Body of pancreas (tissue), 4 donors: Measurements from ENCODE around the gene CERS3. TPM values are rescaled to one million over a fixed set of nuclear protein-coding genes. Genes with fewer than 3 reads are reported as not detected.

Experiments used
- ATAC-seq: fragments of 150-250 bp; one replicate; pipeline ENCODE4 v1.9.1; 2016
- DNase-seq, 4 donors: peaks; one replicate each; pipeline ENCODE4 v3.0.0-alpha.2; 2019
- H3K27ac ChIP-seq, 4 donors: fragments of 200-600 bp; sonication (generic); 1 replicate in 3 of 4; 2 replicates in 1 of 4; pipeline versions ENCODE4 v1.5.1 to v1.6.1; 2016 to 2019; ENCODE audit warnings: mild to moderate bottlenecking in 1 of 4, mixed read lengths in 1 of 4, moderate library complexity in 1 of 4
- H3K27me3 ChIP-seq, 2 donors: fragments of 200-600 bp; sonication (generic); one replicate each; pipeline ENCODE4 v1.6.0; 2016; ENCODE audit warnings: mild to moderate bottlenecking in 1 of 2
- H3K36me3 ChIP-seq, 2 donors: fragments of 200-600 bp; sonication (generic); replicated peaks in 1 of 2; 2 replicates each; pipeline ENCODE4 v1.5.1; 2016; ENCODE audit warnings: low read depth in 2 of 2; ENCODE audit not compliant: insufficient read depth in 1 of 2
- H3K4me1 ChIP-seq: fragments of 200-600 bp; sonication (generic); one replicate; pipeline ENCODE4 v1.6.0; 2016
- H3K4me3 ChIP-seq, 2 donors: fragments of 200-600 bp; sonication (generic); 1 replicate in 1 of 2; 2 replicates in 1 of 2; pipeline ENCODE4 v1.5.1; 2016 to 2019
- H3K9me3 ChIP-seq, 3 donors: fragments of 200-600 bp; sonication (generic); 1 replicate in 2 of 3; 2 replicates in 1 of 3; pipeline ENCODE4 v1.5.1; 2016
- POLR2A ChIP-seq, 3 donors: fragments of 450-650 bp; IDR thresholded peaks; one replicate each; pipeline ENCODE4 v1.6.1; 2016; ENCODE audit warnings: antibody characterized with exemption in 3 of 3, mild to moderate bottlenecking in 2 of 3
- WGBS, 2 donors: methylation state at CpG; one replicate each; pipeline ENCODE4 v1.1.5; 2017; 5-methylcytosine and 5-hydroxymethylcytosine counted together
- intact Hi-C: fragments of 100-400 bp; cut with DNase I; formaldehyde crosslinking; loops from one replicate; pipeline ENCODE4 v1.15.1; 2023
- small RNA-seq: library from RNA; depleted of rRNA; stranded (forward); fragments of <200 nt; gene quantifications from one replicate; pipeline ENCODE3, GENCODE V24; 2016
- total RNA-seq, 2 donors: library from RNA; depleted of rRNA; stranded (reverse); fragments of >200 nt; gene quantifications; one replicate each; pipeline ENCODE4 v1.1.0, GENCODE V29; 2016
- TF ChIP-seq, protein P1 (sequence below), 7 experiments: fragments of 450-650 bp in 4 of 7; fragments of 200-600 bp in 3 of 7; sonication (generic) in 3 of 7; IDR thresholded peaks; one replicate each; pipeline ENCODE4 v1.5.1; 2016 to 2019; ENCODE audit warnings: antibody characterized with exemption in 7 of 7

The CERS3 gene
- total RNA-seq, 2 donors from 2014 or later: 0.33 TPM; not detected in 1

GRCh38 chr15:100372739-100373119 is 156.0 kb downstream of the CERS3 start:
- TF ChIP-seq POLR2A (IDR thresholded peaks at IDR 0.05): peak in 2 of 3 donors; percentile 21 to 49
- TF ChIP-seq, protein P1, sequence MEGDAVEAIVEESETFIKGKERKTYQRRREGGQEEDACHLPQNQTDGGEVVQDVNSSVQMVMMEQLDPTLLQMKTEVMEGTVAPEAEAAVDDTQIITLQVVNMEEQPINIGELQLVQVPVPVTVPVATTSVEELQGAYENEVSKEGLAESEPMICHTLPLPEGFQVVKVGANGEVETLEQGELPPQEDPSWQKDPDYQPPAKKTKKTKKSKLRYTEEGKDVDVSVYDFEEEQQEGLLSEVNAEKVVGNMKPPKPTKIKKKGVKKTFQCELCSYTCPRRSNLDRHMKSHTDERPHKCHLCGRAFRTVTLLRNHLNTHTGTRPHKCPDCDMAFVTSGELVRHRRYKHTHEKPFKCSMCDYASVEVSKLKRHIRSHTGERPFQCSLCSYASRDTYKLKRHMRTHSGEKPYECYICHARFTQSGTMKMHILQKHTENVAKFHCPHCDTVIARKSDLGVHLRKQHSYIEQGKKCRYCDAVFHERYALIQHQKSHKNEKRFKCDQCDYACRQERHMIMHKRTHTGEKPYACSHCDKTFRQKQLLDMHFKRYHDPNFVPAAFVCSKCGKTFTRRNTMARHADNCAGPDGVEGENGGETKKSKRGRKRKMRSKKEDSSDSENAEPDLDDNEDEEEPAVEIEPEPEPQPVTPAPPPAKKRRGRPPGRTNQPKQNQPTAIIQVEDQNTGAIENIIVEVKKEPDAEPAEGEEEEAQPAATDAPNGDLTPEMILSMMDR (IDR thresholded peaks at IDR 0.05): no peak
- 17 to 36% methylated on average over 9 of the region's 9 CpGs for WGBS, 2 donors
- H3K9me3 ChIP-seq: no peaks in the 10 kb centered on the region
- H3K4me1 ChIP-seq: no peaks in the 10 kb centered on the region
- no peak overlapping the region for H3K4me3 ChIP-seq
- H3K27me3 ChIP-seq: peaks cover 0 to 5% of the 10 kb centered on the region in 2 donors
- intact Hi-C loops: no loop called here
- H3K27ac ChIP-seq: peak overlapping the region; percentile 15 to 67 (median 46)
- no peaks in the 10 kb centered on the region for H3K36me3 ChIP-seq
- ATAC-seq: peak; percentile 74
- DNase-seq: peak in 3 of 4 donors; percentile 19 to 36 (median 31)

GRCh38 chr15:100355342-100355741 is 173.4 kb downstream of the CERS3 start:
- WGBS, 2 donors: 42 to 64% methylated on average over 2 of the region's 2 CpGs

DNA sequence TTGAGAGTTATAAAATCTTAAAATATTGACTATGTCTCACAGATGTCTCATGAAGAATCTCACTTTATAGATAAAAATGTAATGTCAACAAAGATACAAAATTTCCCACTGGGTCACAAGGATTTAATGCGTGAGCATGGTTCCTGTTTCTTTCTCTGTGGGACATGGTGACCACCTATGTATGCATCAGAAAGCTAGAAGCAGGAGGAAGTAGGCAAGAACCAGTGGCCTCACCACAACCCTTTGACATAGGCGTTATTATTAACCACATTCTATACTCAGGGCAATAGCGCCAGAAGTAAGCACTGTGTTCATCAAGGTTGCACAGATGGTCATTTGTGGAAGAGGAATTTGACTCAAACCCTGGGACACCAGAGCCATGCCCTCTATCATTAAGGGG is 175.3 kb downstream of the CERS3 start:
- no peak overlapping the region for H3K4me3 ChIP-seq
- ATAC-seq (no peak), DNase-seq (no peak)
- H3K27me3 ChIP-seq: no peaks in the 10 kb centered on the region
- TF ChIP-seq, protein P1 (IDR thresholded peaks at IDR 0.05): no peak
- TF ChIP-seq POLR2A (IDR thresholded peaks at IDR 0.05): no peak
- H3K36me3 ChIP-seq: no peaks in the 10 kb centered on the region
- H3K4me1 ChIP-seq: peaks cover 17% of the 10 kb centered on the region
- no peaks in the 10 kb centered on the region for H3K9me3 ChIP-seq
- intact Hi-C loops: no loop called here
- no peak overlapping the region for H3K27ac ChIP-seq
- WGBS, 2 donors: 60 to 84% methylated on average over 3 of the region's 3 CpGs

More at GRCh38 chr15:100355342-100355741, 173.4 kb downstream of the CERS3 start:
- Histone ChIP-seq H3K4me3 (no peak overlapping the region), H3K36me3 (no peaks in the 10 kb centered on the region), H3K4me1 (peaks cover 6% of the 10 kb centered on the region), H3K27me3 (no peaks in the 10 kb centered on the region), H3K9me3 (no peaks in the 10 kb centered on the region), H3K27ac (no peak overlapping the region)
- ATAC-seq (no peak), DNase-seq (no peak)
- intact Hi-C loops: no loop called here
- TF ChIP-seq POLR2A (IDR thresholded peaks at IDR 0.05): no peak
- TF ChIP-seq, protein P1 (IDR thresholded peaks at IDR 0.05): no peak

DNA sequence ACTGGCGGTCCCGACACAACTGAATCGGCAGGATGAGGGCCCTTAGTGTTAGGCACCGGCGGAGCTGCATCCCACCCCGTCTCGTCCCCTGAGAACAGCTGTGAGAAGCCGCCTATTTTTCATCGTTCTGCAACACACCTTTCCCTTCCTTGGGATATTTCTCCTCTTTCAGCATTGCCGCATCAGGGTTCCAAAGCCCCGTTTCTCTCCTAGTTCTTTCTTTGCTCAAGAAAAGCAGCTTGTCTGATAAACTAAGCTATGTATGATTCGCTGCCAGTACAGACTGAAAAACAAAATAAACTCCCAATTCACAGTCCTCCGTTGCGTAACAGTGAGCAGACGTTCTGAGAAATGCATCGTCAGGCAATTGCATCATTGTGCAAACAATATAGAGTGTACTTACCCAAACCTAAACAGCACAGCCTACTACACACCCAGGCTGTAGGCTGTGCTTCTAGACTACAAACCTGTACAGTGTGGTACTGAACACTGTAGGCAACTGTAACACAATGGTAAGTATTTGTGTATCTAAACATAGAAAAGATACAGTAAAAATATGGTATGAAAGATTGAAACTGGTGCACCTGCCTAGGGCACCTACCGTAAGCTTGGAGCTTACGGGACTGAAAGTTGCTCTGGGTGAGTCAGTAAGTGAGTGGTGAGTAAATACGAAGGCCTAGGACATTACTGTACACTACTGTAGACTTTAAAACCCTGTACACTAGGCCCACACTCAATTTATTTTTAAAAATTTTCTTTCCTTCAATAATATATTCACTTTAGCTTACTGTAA is 178.1 kb downstream of the CERS3 start:
- ATAC-seq (peak; percentile 74), DNase-seq (peak; percentile 47 to 83 (median 60))
- Histone ChIP-seq H3K4me3 (no peak overlapping the region), H3K4me1 (peaks cover 17% of the 10 kb centered on the region), H3K36me3 (no peaks in the 10 kb centered on the region), H3K27me3 (no peaks in the 10 kb centered on the region), H3K9me3 (no peaks in the 10 kb centered on the region), H3K27ac (peak overlapping the region; percentile 94 to 98 (median 96))
- intact Hi-C loops: no loop called here
- TF ChIP-seq, protein P1 (IDR thresholded peaks at IDR 0.05): no peak
- peak in 1 of 3 donors; percentile 1 for TF ChIP-seq POLR2A (IDR thresholded peaks at IDR 0.05)
- WGBS, 2 donors: 32 to 36% methylated on average over 19 of the region's 19 CpGs

Small RNA genes within 50 kb of the gene (small RNA-seq; reads per million reads assigned to genes)
- gene RNU6-181P: not detected
- gene RNU6-322P: not detected

Other genes with a start within 250 kb of the CERS3 start
- 10 to 100 TPM; 24.6 to 26.0 TPM for gene ADAMTS17, start 187.0 kb downstream of the CERS3 start, total RNA-seq
- gene LINS1, start 73.2 kb upstream of the CERS3 start, total RNA-seq: 10 to 100 TPM in 1 of 2 donors, 1 to 10 TPM in 1; 7.0 to 18.1 TPM
- 1 to 10 TPM; 7.6 to 8.6 TPM for gene ASB7, start 73.6 kb upstream of the CERS3 start, total RNA-seq